Stomach (tissue), 9 donors: ENCODE measurements around the gene APLF. TPM values are rescaled to one million over a fixed set of nuclear protein-coding genes. Genes with fewer than 3 reads are reported as not detected.
"Not testable (repeated sequence)": the region's sequence is repeated elsewhere in the genome, so short reads cannot be mapped to it uniquely, and the experiment has no call there.

Experiments used
- DNase-seq, 2 donors: peaks; one replicate each; pipeline versions ENCODE4 v3.0.0 to v3.0.0-alpha.2; 2013 to 2019
- H3K27ac ChIP-seq, 5 donors: fragments of 200-600 bp in 4 of 5; sonication (generic) in 4 of 5; one replicate each; pipeline ENCODE4 v1.5.1; 2013 to 2019; ENCODE audit warnings: mild to moderate bottlenecking in 1 of 5, moderate library complexity in 1 of 5
- H3K27me3 ChIP-seq, 3 donors: fragments of 200-600 bp; sonication (generic); one replicate each; pipeline ENCODE4 v1.5.1; 2017 to 2019; ENCODE audit warnings: mixed run types in 1 of 3
- H3K36me3 ChIP-seq, 4 donors: fragments of 200-600 bp; sonication (generic); 1 replicate in 3 of 4; 2 replicates in 1 of 4; pipeline ENCODE4 v1.5.1; 2016 to 2019
- H3K4me1 ChIP-seq, 4 donors: fragments of 200-600 bp; sonication (generic); one replicate each; pipeline ENCODE4 v1.5.1; 2016 to 2019
- H3K4me3 ChIP-seq, 4 donors: fragments of 200-600 bp; sonication (generic) in 3 of 4; one replicate each; pipeline ENCODE4 v1.5.1; 2016 to 2019; ENCODE audit warnings: mild to moderate bottlenecking in 1 of 4
- H3K9me3 ChIP-seq, 4 donors: fragments of 200-600 bp; sonication (generic); one replicate each; pipeline ENCODE4 v1.5.1; 2016 to 2019
- CTCF ChIP-seq, 7 experiments: fragments of 450-650 bp in 4 of 7; fragments of 200-600 bp in 3 of 7; sonication (generic) in 3 of 7; IDR thresholded peaks; one replicate each; pipeline ENCODE4 v1.5.1; 2016 to 2019; ENCODE audit warnings: antibody characterized with exemption in 7 of 7, control low read depth in 2 of 7, mild to moderate bottlenecking in 1 of 7
- EP300 ChIP-seq: sonication (generic); formaldehyde crosslinking; IDR thresholded peaks from one replicate; pipeline ENCODE4 v1.6.1; 2017; ENCODE audit warnings: antibody characterized with exemption
- POLR2A ChIP-seq, 4 donors: fragments of 450-650 bp; IDR thresholded peaks; one replicate each; pipeline ENCODE4 v1.6.1; 2016; ENCODE audit warnings: antibody characterized with exemption in 4 of 4, control low read depth in 2 of 4, mild to moderate bottlenecking in 1 of 4, moderate library complexity in 1 of 4
- POLR2AphosphoS5 ChIP-seq, 3 donors: sonication (generic); formaldehyde crosslinking; IDR thresholded peaks; one replicate each; pipeline ENCODE4 v1.6.1; 2016; ENCODE audit warnings: antibody characterized with exemption in 3 of 3
- WGBS, 5 donors: extraction: QIAGEN DNeasy Blood & Tissue Kit in 3 of 5; methylation state at CpG; one replicate each; pipeline versions ENCODE4 v1.1.5 to v1.1.7; 2013 to 2018; 5-methylcytosine and 5-hydroxymethylcytosine counted together
- intact Hi-C: fragments of 100-400 bp; cut with DNase I; formaldehyde crosslinking; loops from one replicate; pipeline ENCODE4 v1.15.1; 2023; ENCODE audit warnings: low total_unique reads
- polyA plus RNA-seq, 3 donors: library from polyadenylated mRNA; stranded (reverse); fragments of 200-250 nt; gene quantifications; one replicate each; pipeline ENCODE4 v1.2.3, GENCODE V29; 2013
- total RNA-seq, 5 donors: library from RNA; depleted of rRNA; stranded (reverse); fragments of >200 nt; gene quantifications; one replicate each; pipeline versions ENCODE4 v1.1.0 to v1.2.3, GENCODE V29; 2014 to 2016
- donor health status: healthy with polysubstance abuse.
- donor health status: Bipolar disorder and iron deficiency.
- donor health status: healthy.

APLF gene
- total and polyA plus RNA-seq, 8 donors = 0.29 to 9.4 (median 0.77) TPM

GRCh38 chr2:68591225-68591624 lies 123.8 kb downstream of the APLF start:
- peaks cover 3 to 9% (median 7%) of the 10 kb centered on the region in 4 donors for H3K4me1 ChIP-seq
- H3K27me3 ChIP-seq = no peaks in the 10 kb centered on the region
- TF ChIP-seq CTCF (IDR thresholded peaks at IDR 0.05) (no peak), POLR2A (IDR thresholded peaks at IDR 0.05) (no peak), EP300 (no peak), POLR2AphosphoS5 (IDR thresholded peaks at IDR 0.05) (no peak)
- H3K4me3 ChIP-seq = no peak overlapping the region
- 86 to 93% (median 91%) methylated on average over 4 of the region's 4 CpGs for WGBS, 5 donors
- H3K27ac ChIP-seq = no peak overlapping the region
- DNase-seq = no peak
- no peaks in the 10 kb centered on the region for H3K36me3 ChIP-seq
- intact Hi-C loops = no loop called here
- no peaks in the 10 kb centered on the region for H3K9me3 ChIP-seq

GRCh38 chr2:68594041-68594440 lies 126.7 kb downstream of the APLF start:
- WGBS, 5 donors = 87 to 94% (median 93%) methylated on average over 1 of the region's 1 CpG
- Histone ChIP-seq H3K4me3 (no peak overlapping the region), H3K9me3 (no peaks in the 10 kb centered on the region), H3K27me3 (no peaks in the 10 kb centered on the region), H3K27ac (no peak overlapping the region), H3K4me1 (peaks cover 3 to 9% (median 7%) of the 10 kb centered on the region in 4 donors), H3K36me3 (no peaks in the 10 kb centered on the region)
- intact Hi-C loops = no loop called here
- no peak for TF ChIP-seq POLR2AphosphoS5 (IDR thresholded peaks at IDR 0.05)
- TF ChIP-seq EP300 = no peak
- TF ChIP-seq POLR2A (IDR thresholded peaks at IDR 0.05) = no peak
- TF ChIP-seq CTCF (IDR thresholded peaks at IDR 0.05) = no peak
- DNase-seq = no peak

- peaks cover 3 to 9% (median 7%) of the 10 kb centered on the region in 4 donors for H3K4me1 ChIP-seq
- H3K9me3 ChIP-seq = no peaks in the 10 kb centered on the region
- H3K27me3 ChIP-seq = no peaks in the 10 kb centered on the region
- no peaks in the 10 kb centered on the region for H3K36me3 ChIP-seq
- H3K4me3 ChIP-seq = no peak overlapping the region
- H3K27ac ChIP-seq = no peak overlapping the region
- TF ChIP-seq POLR2A (IDR thresholded peaks at IDR 0.05) = no peak
- TF ChIP-seq POLR2AphosphoS5 (IDR thresholded peaks at IDR 0.05) = no peak
- peak in 5 of 7 experiments; percentile 30 to 71 (median 52) for TF ChIP-seq CTCF (IDR thresholded peaks at IDR 0.05)
- no peak for TF ChIP-seq EP300
- DNase-seq = peak; percentile 53 to 60
- 18 to 32% (median 22%) methylated on average over 5 of the region's 5 CpGs for WGBS, 5 donors
- intact Hi-C loops = no loop called here
These were observed 127.5 kb downstream of the APLF start for GRCh38 chr2:68594674-68595492.

- intact Hi-C loops, H3K27ac ChIP-seq, DNase-seq, H3K9me3 ChIP-seq, H3K27me3 ChIP-seq, H3K4me1 ChIP-seq, H3K4me3 ChIP-seq, H3K36me3 ChIP-seq: not testable (repeated sequence)
- 57 to 78% (median 65%) methylated on average over 2 of the region's 2 CpGs for WGBS, 5 donors
These were observed 128.1 kb downstream of the APLF start for GRCh38 chr2:68595493-68595785.

- 89 to 98% (median 90%) methylated on average over 3 of the region's 3 CpGs for WGBS, 5 donors
These were observed 133.1 kb downstream of the APLF start for GRCh38 chr2:68600495-68600894.

More at GRCh38 chr2:68600495-68600894, 133.1 kb downstream of the APLF start:
- peaks cover 0 to 36% (median 12%) of the 10 kb centered on the region in 4 donors for H3K9me3 ChIP-seq
- H3K27me3 ChIP-seq, DNase-seq, intact Hi-C loops, H3K4me3 ChIP-seq, H3K4me1 ChIP-seq, H3K27ac ChIP-seq, H3K36me3 ChIP-seq: not testable (repeated sequence)
